GM21381 (cell line): ENCODE data around the gene TAF4B.
"Not testable (repeated sequence)": the region's sequence is repeated elsewhere in the genome, so short reads cannot be mapped to it uniquely, and the experiment has no call there.

Experiments used
- ATAC-seq: cut with Tn5 transposase; IDR thresholded peaks from one replicate; pipeline ENCODE4 v1.9.1; 2021; ENCODE audit warnings: mild to moderate bottlenecking, moderate library complexity; ENCODE audit not compliant: unreplicated experiment

TAF4B gene

GRCh38 chr18:26370037-26370436 is 143.8 kb downstream of the TAF4B start:
- no peak for ATAC-seq

GRCh38 chr18:26376105-26376504 is 149.9 kb downstream of the TAF4B start:
- no peak for ATAC-seq

GRCh38 chr18:26378701-26379100 is 152.5 kb downstream of the TAF4B start:
- ATAC-seq: no peak

GRCh38 chr18:26381555-26381954 is 155.3 kb downstream of the TAF4B start:
- not testable (repeated sequence) for ATAC-seq

- ATAC-seq: peak; percentile 84
Observed at GRCh38 chr18:26383454-26384270, 157.4 kb downstream of the TAF4B start.

GRCh38 chr18:26386002-26386401 is 159.8 kb downstream of the TAF4B start:
- no peak for ATAC-seq

GRCh38 chr18:26386441-26386840 is 160.2 kb downstream of the TAF4B start:
- ATAC-seq: no peak

GRCh38 chr18:26394047-26394654 is 167.9 kb downstream of the TAF4B start:
- no peak for ATAC-seq

DNA sequence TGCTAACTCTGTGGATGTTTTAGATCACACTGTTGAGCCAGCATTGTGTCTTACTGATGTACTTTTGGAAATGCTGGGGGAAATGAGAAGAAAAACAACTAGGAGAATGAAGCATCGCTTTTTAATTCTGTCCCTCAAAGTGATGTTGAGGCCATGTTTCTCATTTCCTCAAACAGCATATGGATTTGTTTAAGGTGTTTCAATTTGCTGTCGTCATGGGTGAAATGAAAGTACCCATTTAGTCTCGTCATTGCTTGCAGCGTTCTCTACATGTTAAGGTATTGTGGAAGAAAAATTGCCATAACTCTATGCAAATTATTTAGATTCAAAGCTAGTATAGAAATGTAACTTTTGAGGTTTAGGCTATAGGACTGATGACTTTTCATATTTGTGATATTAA is 170.8 kb downstream of the TAF4B start:
- ATAC-seq: no peak

DNA sequence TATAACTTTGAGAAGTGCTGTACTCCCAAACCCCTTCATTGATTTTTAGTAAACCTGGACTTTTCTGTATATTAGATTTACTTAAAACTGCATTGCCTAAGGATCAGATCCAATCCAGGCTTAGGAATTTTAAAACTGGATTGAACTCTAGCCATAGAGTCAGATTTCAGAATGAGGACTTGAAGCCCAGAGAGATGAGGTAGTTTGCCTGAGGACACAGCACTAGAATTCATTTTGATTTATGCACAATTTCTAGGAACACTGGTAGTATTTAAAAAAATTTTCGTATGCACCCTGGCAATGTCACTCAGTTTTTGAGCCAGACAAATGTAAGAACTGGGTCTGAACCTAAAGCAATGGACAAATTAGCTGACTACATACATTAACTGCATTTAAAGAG is 177.2 kb downstream of the TAF4B start:
- no peak for ATAC-seq

- ATAC-seq: peak; percentile 78
Observed at GRCh38 chr18:26405190-26405801, 179.1 kb downstream of the TAF4B start.

GRCh38 chr18:26406324-26406723 is 180.1 kb downstream of the TAF4B start:
- ATAC-seq: no peak

- ATAC-seq: no peak
Observed at GRCh38 chr18:26406854-26407517, 180.7 kb downstream of the TAF4B start.

- ATAC-seq: no peak
Observed at GRCh38 chr18:26407736-26408601, 181.7 kb downstream of the TAF4B start.

DNA sequence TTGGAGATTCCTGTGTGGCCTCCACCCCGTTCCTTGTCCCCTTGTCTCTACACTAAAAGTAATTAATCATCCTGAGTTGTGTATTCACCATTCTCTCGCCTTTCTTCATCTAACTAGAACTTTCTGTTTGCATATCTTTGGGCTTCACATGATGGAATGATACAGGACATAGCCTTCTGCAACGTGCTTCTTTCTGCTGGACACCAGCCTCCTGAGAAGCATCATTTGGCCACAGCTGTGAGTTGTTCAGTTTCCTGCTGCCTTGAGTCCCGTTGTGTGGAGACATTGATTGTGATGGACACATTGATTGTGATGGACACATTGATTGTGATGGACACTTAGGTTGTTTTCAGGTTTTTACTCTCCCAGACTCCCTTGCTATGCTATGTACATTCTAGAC is 182.8 kb downstream of the TAF4B start:
- no peak for ATAC-seq

- no peak for ATAC-seq
Observed at GRCh38 chr18:26414901-26415440, 188.7 kb downstream of the TAF4B start.

DNA sequence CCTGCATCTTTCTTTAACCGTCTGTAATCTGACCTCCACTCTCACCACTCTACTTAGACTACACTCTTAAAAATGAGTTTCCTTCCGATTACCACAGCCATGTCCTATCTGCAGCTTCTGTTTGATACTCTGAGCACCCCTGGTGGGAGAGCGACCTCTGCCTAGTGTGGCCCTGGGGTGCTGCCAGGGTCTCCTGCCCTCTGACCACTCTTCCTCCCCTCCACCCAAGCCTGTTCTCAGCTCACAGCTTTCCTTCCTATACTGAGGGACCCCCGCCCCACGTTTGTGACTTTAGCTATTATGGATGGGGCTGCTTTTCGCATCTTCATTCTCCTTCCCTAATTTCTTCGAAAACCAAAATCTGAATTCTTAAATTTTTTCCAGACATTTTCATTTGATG is 189.4 kb downstream of the TAF4B start:
- no peak for ATAC-seq

- ATAC-seq: no peak
Observed at GRCh38 chr18:26416652-26417150, 190.5 kb downstream of the TAF4B start.

DNA sequence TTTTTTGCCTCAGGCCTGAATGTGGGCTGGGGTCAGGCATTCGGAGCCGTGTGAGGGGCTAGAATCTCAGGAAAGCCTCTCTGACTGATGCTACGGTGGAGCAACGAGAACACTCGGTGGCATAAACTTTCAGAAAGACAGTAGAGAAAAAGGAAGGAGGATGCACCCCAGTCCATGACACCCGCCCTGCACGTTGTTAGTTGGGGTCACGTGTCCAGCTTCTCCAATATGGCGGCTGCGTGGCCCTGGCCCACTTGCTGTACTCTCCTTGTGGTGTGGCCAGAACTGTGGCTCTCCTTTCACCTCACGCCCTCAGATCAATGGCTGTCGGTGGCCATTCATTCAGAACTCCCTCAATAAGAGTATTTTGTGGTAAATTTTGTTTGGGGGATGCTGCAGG is 190.9 kb downstream of the TAF4B start:
- no peak for ATAC-seq

- no peak for ATAC-seq
Observed at GRCh38 chr18:26418225-26418624, 192.0 kb downstream of the TAF4B start.
